ENCODE measurements around the gene EPHB6.

EPHB6 gene

GRCh38 chr7:142872106-142872675, 17.3 kb downstream of the EPHB6 start:
- in situ Hi-C loops (cut with MboI; ENCODE audit: low pct_unique_long_range_greater_than_20kb, low sequenced_read_pairs), result loop anchor here (25.0 kb wide), 1 partner anchor 340 kb away; the partner anchor contains the start of gene TAS2R40
- no peak for DNase-seq

- in situ Hi-C loops (cut with MboI; ENCODE audit: low pct_unique_long_range_greater_than_20kb, low sequenced_read_pairs), result loop anchor here (25.0 kb wide), 1 partner anchor 339 kb away; the partner anchor contains the start of gene TAS2R40
- DNase-seq, result peak; percentile 41
Measured at GRCh38 chr7:142873281-142873784, 18.5 kb downstream of the EPHB6 start.

GRCh38 chr7:142873871-142874270, 19.0 kb downstream of the EPHB6 start:
- in situ Hi-C loops (cut with MboI; ENCODE audit: low pct_unique_long_range_greater_than_20kb, low sequenced_read_pairs), result loop anchor here (25.0 kb wide), 1 partner anchor 338 kb away; the partner anchor contains the start of gene TAS2R40
- no peak for DNase-seq

GRCh38 chr7:142874409-142874808, 19.5 kb downstream of the EPHB6 start:
- in situ Hi-C loops (cut with MboI; ENCODE audit: low pct_unique_long_range_greater_than_20kb, low sequenced_read_pairs), result loop anchor here (25.0 kb wide), 1 partner anchor 338 kb away; the partner anchor contains the start of gene TAS2R40
- DNase-seq, result no peak

GRCh38 chr7:142874837-142875236, 20.0 kb downstream of the EPHB6 start:
- in situ Hi-C loops (cut with MboI; ENCODE audit: low pct_unique_long_range_greater_than_20kb, low sequenced_read_pairs), result loop anchor here (25.0 kb wide), 1 partner anchor 337 kb away; the partner anchor contains the start of gene TAS2R40
- DNase-seq, result no peak

GRCh38 chr7:142875456-142875855, 20.6 kb downstream of the EPHB6 start:
- DNase-seq, result no peak
- in situ Hi-C loops (cut with MboI; ENCODE audit: low pct_unique_long_range_greater_than_20kb, low sequenced_read_pairs), result no loop called here

GRCh38 chr7:142876236-142876960, 21.5 kb downstream of the EPHB6 start:
- in situ Hi-C loops (cut with MboI; ENCODE audit: low pct_unique_long_range_greater_than_20kb, low sequenced_read_pairs), result no loop called here
- DNase-seq, result no peak

GRCh38 chr7:142876991-142877910, 22.4 kb downstream of the EPHB6 start:
- in situ Hi-C loops (cut with MboI; ENCODE audit: low pct_unique_long_range_greater_than_20kb, low sequenced_read_pairs), result no loop called here

GRCh38 chr7:142878315-142878714, 23.4 kb downstream of the EPHB6 start:
- in situ Hi-C loops (cut with MboI; ENCODE audit: low pct_unique_long_range_greater_than_20kb, low sequenced_read_pairs), result no loop called here
- no peak for DNase-seq

More at GRCh38 chr7:142876991-142877910, 22.4 kb downstream of the EPHB6 start:
- no peak for DNase-seq

- DNase-seq, result no peak
- in situ Hi-C loops (cut with MboI; ENCODE audit: low pct_unique_long_range_greater_than_20kb, low sequenced_read_pairs), result no loop called here
Measured at GRCh38 chr7:142879060-142879459, 24.2 kb downstream of the EPHB6 start.

- DNase-seq, result peak; percentile 54
- in situ Hi-C loops (cut with MboI; ENCODE audit: low pct_unique_long_range_greater_than_20kb, low sequenced_read_pairs), result no loop called here
Measured at GRCh38 chr7:142880876-142881505, 26.1 kb downstream of the EPHB6 start.

- DNase-seq, result no peak
- in situ Hi-C loops (cut with MboI; ENCODE audit: low pct_unique_long_range_greater_than_20kb, low sequenced_read_pairs), result no loop called here
Measured at GRCh38 chr7:142881586-142882337, 26.9 kb downstream of the EPHB6 start.

- DNase-seq, result no peak
- in situ Hi-C loops (cut with MboI; ENCODE audit: low pct_unique_long_range_greater_than_20kb, low sequenced_read_pairs), result no loop called here
Measured at GRCh38 chr7:142882338-142882678, 27.4 kb downstream of the EPHB6 start.

GRCh38 chr7:142883145-142883544, 28.3 kb downstream of the EPHB6 start:
- DNase-seq, result no peak
- in situ Hi-C loops (cut with MboI; ENCODE audit: low pct_unique_long_range_greater_than_20kb, low sequenced_read_pairs), result no loop called here

- in situ Hi-C loops (cut with MboI; ENCODE audit: low pct_unique_long_range_greater_than_20kb, low sequenced_read_pairs), result no loop called here
Measured at GRCh38 chr7:142883571-142884285, 28.9 kb downstream of the EPHB6 start.

GRCh38 chr7:142884286-142884640, 29.4 kb downstream of the EPHB6 start:
- no peak for DNase-seq
- in situ Hi-C loops (cut with MboI; ENCODE audit: low pct_unique_long_range_greater_than_20kb, low sequenced_read_pairs), result no loop called here

More at GRCh38 chr7:142883571-142884285, 28.9 kb downstream of the EPHB6 start:
- no peak for DNase-seq

- no peak for DNase-seq
- in situ Hi-C loops (cut with MboI; ENCODE audit: low pct_unique_long_range_greater_than_20kb, low sequenced_read_pairs), result no loop called here
Measured at GRCh38 chr7:142885311-142886230, 30.7 kb downstream of the EPHB6 start, which contains the start of gene TRPV6. TRPV6 (minus strand) TSS chr7:142885745.

Data from KBM-7 (cell line).